ENCODE measurements around the gene KRT86. TPM values are rescaled to one million over a fixed set of nuclear protein-coding genes. Genes with fewer than 3 reads are reported as not detected.

Gene KRT86
- polyA plus RNA-seq, 2 of the 4 experiments (the other 2 are of a cell fraction), result 23.5 to 378 TPM

- FAIRE-seq (no peak), DNase-seq (ENCODE audit: low read depth in 1 of 2, low spot score in 1 of 2) (no peak), ATAC-seq (no peak)
- Histone ChIP-seq H3K4me3 (no peak overlapping the region), H3K4me2 (no peak overlapping the region), H3K4me1 (peaks cover 1% of the 10 kb centered on the region; the same call in 1 of the 3 replicates), H3K9me3 (no peaks in the 10 kb centered on the region), H3K27ac (no peak overlapping the region)
- ChIA-PET POLR2A (no interaction called here), CTCF (interaction anchor here (0.6 to 4.2 kb wide), 14 partner anchors 9 to 630 kb away, joined by 3 to 21 read pairs (median 4); no protein-coding TSS in a partner anchor)
- no peak for TF ChIP-seq CHD2 (IDR thresholded peaks at IDR 0.05; ENCODE audit: low read length, partially characterized antibody)
- TF ChIP-seq ZNF302 (CRISPR knock-in tag; IDR thresholded peaks at IDR 0.05), result no peak
- TF ChIP-seq HOXB5 (CRISPR knock-in tag; IDR thresholded peaks at IDR 0.05), result no peak
- no peak for TF ChIP-seq SREBF2 (IDR thresholded peaks at IDR 0.05)
- no peak for TF ChIP-seq KDM5A (IDR thresholded peaks at IDR 0.05)
- 73% methylated on average over 9 of the region's 9 CpGs for WGBS (ENCODE audit: missing lambda C conversion rate)
These were observed 77.0 kb downstream of the KRT86 start for GRCh38 chr12:52351196-52352059.

- DNase-seq (ENCODE audit: low read depth in 1 of 2, low spot score in 1 of 2) (no peak), FAIRE-seq (no peak), ATAC-seq (no peak)
- Histone ChIP-seq H3K4me2 (no peak overlapping the region), H3K4me1 (no peaks in the 10 kb centered on the region), H3K9me3 (no peaks in the 10 kb centered on the region), H3K4me3 (no peak overlapping the region), H3K27ac (no peak overlapping the region; a peak in 1 of 6 replicates)
- POLR2A ChIA-PET, result no interaction called here
- CTCF ChIA-PET, result interaction anchor here (0.6 to 4.2 kb wide), 7 partner anchors 12 to 531 kb away, joined by 3 to 21 read pairs (median 4); no protein-coding TSS in a partner anchor
- 71% methylated on average over 2 of the region's 2 CpGs for WGBS (ENCODE audit: missing lambda C conversion rate)
- TF ChIP-seq POLR2A (IDR thresholded peaks at IDR 0.05; ENCODE audit: low read length), result no peak
- TF ChIP-seq CHD2 (IDR thresholded peaks at IDR 0.05; ENCODE audit: low read length, partially characterized antibody), result no peak
- TF ChIP-seq RNF2 (IDR thresholded peaks at IDR 0.05; ENCODE audit: borderline replicate concordance, low read depth), result no peak
- TF ChIP-seq HOXB5 (CRISPR knock-in tag; IDR thresholded peaks at IDR 0.05), result no peak
- no peak for TF ChIP-seq HOXB13 (CRISPR knock-in tag; IDR thresholded peaks at IDR 0.05; ENCODE audit: low read depth)
- TF ChIP-seq RCOR1 (IDR thresholded peaks at IDR 0.05; ENCODE audit: low read depth, low read length), result no peak
- TF ChIP-seq ZSCAN20 (CRISPR knock-in tag; IDR thresholded peaks at IDR 0.05), result no peak
- TF ChIP-seq TP53 (CRISPR knock-in tag; IDR thresholded peaks at IDR 0.05), result no peak
- TF ChIP-seq PBX3 (IDR thresholded peaks at IDR 0.05), result no peak
- TF ChIP-seq JUNB (IDR thresholded peaks at IDR 0.05), result no peak
- TF ChIP-seq CBX2 (IDR thresholded peaks at IDR 0.05; ENCODE audit: borderline replicate concordance, low read depth), result no peak
- TF ChIP-seq TFCP2L1 (CRISPR knock-in tag; IDR thresholded peaks at IDR 0.05), result no peak
- TF ChIP-seq SMC3 (IDR thresholded peaks at IDR 0.05), result no peak
- no peak for TF ChIP-seq POLR2AphosphoS2 (conservative IDR thresholded peaks at IDR 0.05; ENCODE audit: low read length)
These were observed 78.5 kb downstream of the KRT86 start for GRCh38 chr12:52352951-52353350.

- H3K4me1 ChIP-seq, result no peaks in the 10 kb centered on the region
- CTCF ChIA-PET, result interaction anchor here (0.6 to 4.2 kb wide), 6 partner anchors 18 to 620 kb away, joined by 3 to 21 read pairs (median 4); no protein-coding TSS in a partner anchor
- 90% methylated on average over 3 of the region's 3 CpGs for WGBS (ENCODE audit: missing lambda C conversion rate)
- no peaks in the 10 kb centered on the region for H3K9me3 ChIP-seq
- no peak overlapping the region for H3K4me3 ChIP-seq
- H3K4me2 ChIP-seq, result no peak overlapping the region
- POLR2A ChIA-PET, result no interaction called here
- TF ChIP-seq HOXB5 (CRISPR knock-in tag; IDR thresholded peaks at IDR 0.05), result no peak
- TF ChIP-seq CBX8 (IDR thresholded peaks at IDR 0.05), result no peak
- TF ChIP-seq HMGXB4 (CRISPR knock-in tag; IDR thresholded peaks at IDR 0.05; ENCODE audit: borderline replicate concordance), result no peak
- no peak for TF ChIP-seq BHLHE40 (IDR thresholded peaks at IDR 0.05; ENCODE audit: low read depth, low read length)
- TF ChIP-seq CHD4 (IDR thresholded peaks at IDR 0.05; ENCODE audit: borderline replicate concordance), result no peak
- TF ChIP-seq HOXB13 (CRISPR knock-in tag; IDR thresholded peaks at IDR 0.05; ENCODE audit: low read depth), result no peak
- TF ChIP-seq KDM1A (IDR thresholded peaks at IDR 0.05; ENCODE audit: low read depth), result no peak
- TF ChIP-seq POLR2AphosphoS2 (conservative IDR thresholded peaks at IDR 0.05; ENCODE audit: low read length), result no peak
- no peak for TF ChIP-seq ZFP36 (IDR thresholded peaks at IDR 0.05; ENCODE audit: borderline replicate concordance, partially characterized antibody)
- TF ChIP-seq EP300 (IDR thresholded peaks at IDR 0.05), result no peak
- TF ChIP-seq NFE2L2 (conservative IDR thresholded peaks at IDR 0.05; ENCODE audit: low read length), result no peak
- no peak for TF ChIP-seq E2F6 (IDR thresholded peaks at IDR 0.05; ENCODE audit: borderline replicate concordance, low read depth)
- no peak for ATAC-seq
- no peak overlapping the region for H3K27ac ChIP-seq
- DNase-seq (ENCODE audit: low read depth in 1 of 2, low spot score in 1 of 2), result no peak
- no peak for FAIRE-seq
These were observed 79.3 kb downstream of the KRT86 start for GRCh38 chr12:52353766-52354165.
